SK-N-SH treated with all-trans-retinoic acid at 6 μM for 48 hours (cell line): Measurements from ENCODE around the gene ST3GAL4.

Experiments used
- ATAC-seq: fragments of 200-7000 bp; cut with Tn5 transposase; 3 replicates; pipeline ENCODE4 v1.9.1; 2020; ENCODE audit warnings: mild to moderate bottlenecking, moderate library complexity
- ARNTL ChIP-seq: fragments of 450-650 bp; formaldehyde crosslinking; IDR thresholded peaks from 2 replicates; pipeline ENCODE4 v1.5.0; 2020; ENCODE audit warnings: low read depth, mild to moderate bottlenecking, moderate library complexity, borderline replicate concordance
- BACH2 ChIP-seq: fragments of 250-450 bp; sonication (Bioruptor Pico); IDR thresholded peaks from 2 replicates; pipeline ENCODE4 v1.9.0; 2021; ENCODE audit warnings: mild to moderate bottlenecking, borderline replicate concordance
- CSDC2 ChIP-seq: fragments of 250-450 bp; sonication (Bioruptor Pico); IDR thresholded peaks from 2 replicates; pipeline ENCODE4 v1.5.0; 2020; ENCODE audit warnings: mild to moderate bottlenecking, moderate library complexity
- CSRNP3 ChIP-seq: fragments of 250-450 bp; sonication (Bioruptor Pico); IDR thresholded peaks from 2 replicates; pipeline ENCODE4 v1.5.1; 2021; ENCODE audit warnings: mild to moderate bottlenecking, moderate library complexity
- ESRRG ChIP-seq: fragments of 250-450 bp; sonication (Bioruptor Pico); IDR thresholded peaks from 2 replicates; pipeline ENCODE4 v1.6.1; 2021; ENCODE audit warnings: mild to moderate bottlenecking
- GLIS3 ChIP-seq: fragments of 250-450 bp; sonication (Bioruptor Pico); IDR thresholded peaks from 2 replicates; pipeline ENCODE4 v1.5.0; 2020; ENCODE audit warnings: mild to moderate bottlenecking, moderate library complexity
- ISL1 ChIP-seq: fragments of 250-450 bp; sonication (Bioruptor Pico); IDR thresholded peaks from 2 replicates; pipeline ENCODE4 v2.1.2; 2022; ENCODE audit warnings: mild to moderate bottlenecking, moderate library complexity
- OSR1 ChIP-seq: fragments of 250-450 bp; sonication (Bioruptor Pico); IDR thresholded peaks from 2 replicates; pipeline ENCODE4 v1.8.0; 2022; ENCODE audit warnings: moderate library complexity, mild to moderate bottlenecking, inconsistent platforms
- PPARA ChIP-seq: fragments of 250-450 bp; sonication (Bioruptor Pico); IDR thresholded peaks from 2 replicates; pipeline ENCODE4 v1.5.0; 2020; ENCODE audit warnings: mild to moderate bottlenecking, borderline replicate concordance
- RARB ChIP-seq: fragments of 250-450 bp; sonication (Bioruptor Pico); IDR thresholded peaks from 2 replicates; pipeline ENCODE4 v1.8.0; 2021; ENCODE audit warnings: mild to moderate bottlenecking, moderate library complexity
- SNAI2 ChIP-seq: fragments of 250-450 bp; sonication (Bioruptor Pico); IDR thresholded peaks from 2 replicates; pipeline ENCODE4 v1.5.0; 2020; ENCODE audit warnings: mild to moderate bottlenecking, moderate library complexity
- TCF4 ChIP-seq: fragments of 250-450 bp; sonication (Bioruptor Pico); IDR thresholded peaks from 2 replicates; pipeline ENCODE4 v1.8.0; 2021; ENCODE audit warnings: mild to moderate bottlenecking, moderate library complexity, borderline replicate concordance
- TOX ChIP-seq: fragments of 250-450 bp; sonication (Bioruptor Pico); IDR thresholded peaks from 2 replicates; pipeline ENCODE4 v1.8.0; 2021; ENCODE audit warnings: mild to moderate bottlenecking, moderate library complexity, borderline replicate concordance
- ZC3H10 ChIP-seq: fragments of 250-450 bp; sonication (Bioruptor Pico); IDR thresholded peaks from 2 replicates; pipeline ENCODE4 v1.5.1; 2021; ENCODE audit warnings: mild to moderate bottlenecking, moderate library complexity
- ZFP30 ChIP-seq: fragments of 450-650 bp; formaldehyde crosslinking; IDR thresholded peaks from 2 replicates; pipeline ENCODE4 v1.5.0; 2022; ENCODE audit warnings: mild to moderate bottlenecking, moderate library complexity
- ZNF565 ChIP-seq: fragments of 450-650 bp; formaldehyde crosslinking; conservative IDR thresholded peaks from 2 replicates; pipeline ENCODE4 v1.5.0; 2020; ENCODE audit warnings: low read depth, mild to moderate bottlenecking, moderate library complexity
- ZNF70 ChIP-seq: fragments of 450-650 bp; formaldehyde crosslinking; IDR thresholded peaks from 2 replicates; pipeline ENCODE4 v1.5.0; 2020; ENCODE audit warnings: mild to moderate bottlenecking, moderate library complexity
- ZNF8 ChIP-seq: fragments of 450-650 bp; formaldehyde crosslinking; IDR thresholded peaks from 2 replicates; pipeline ENCODE4 v1.5.0; 2020; ENCODE audit warnings: mild to moderate bottlenecking, moderate library complexity
- TF ChIP-seq, protein P1 (sequence below): fragments of 250-450 bp; sonication (Bioruptor Pico); IDR thresholded peaks from 2 replicates; pipeline ENCODE4 v1.8.0; 2021; ENCODE audit warnings: low read depth, mild to moderate bottlenecking, moderate library complexity, borderline replicate concordance
- TF ChIP-seq, protein P2 (sequence below): fragments of 250-450 bp; sonication (Bioruptor Pico); IDR thresholded peaks from 2 replicates; pipeline ENCODE4 v1.5.1; 2020; ENCODE audit warnings: low read depth, mild to moderate bottlenecking, moderate library complexity

ST3GAL4 gene

GRCh38 chr11:126413843-126414405 lies 58.4 kb downstream of the ST3GAL4 start:
- TF ChIP-seq, protein P1, sequence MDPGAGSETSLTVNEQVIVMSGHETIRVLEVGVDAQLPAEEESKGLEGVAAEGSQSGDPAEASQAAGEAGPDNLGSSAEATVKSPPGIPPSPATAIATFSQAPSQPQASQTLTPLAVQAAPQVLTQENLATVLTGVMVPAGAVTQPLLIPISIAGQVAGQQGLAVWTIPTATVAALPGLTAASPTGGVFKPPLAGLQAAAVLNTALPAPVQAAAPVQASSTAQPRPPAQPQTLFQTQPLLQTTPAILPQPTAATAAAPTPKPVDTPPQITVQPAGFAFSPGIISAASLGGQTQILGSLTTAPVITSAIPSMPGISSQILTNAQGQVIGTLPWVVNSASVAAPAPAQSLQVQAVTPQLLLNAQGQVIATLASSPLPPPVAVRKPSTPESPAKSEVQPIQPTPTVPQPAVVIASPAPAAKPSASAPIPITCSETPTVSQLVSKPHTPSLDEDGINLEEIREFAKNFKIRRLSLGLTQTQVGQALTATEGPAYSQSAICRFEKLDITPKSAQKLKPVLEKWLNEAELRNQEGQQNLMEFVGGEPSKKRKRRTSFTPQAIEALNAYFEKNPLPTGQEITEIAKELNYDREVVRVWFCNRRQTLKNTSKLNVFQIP (CRISPR knock-in tag), result no peak
- TF ChIP-seq ESRRG (CRISPR knock-in tag), result no peak
- TF ChIP-seq, protein P2, sequence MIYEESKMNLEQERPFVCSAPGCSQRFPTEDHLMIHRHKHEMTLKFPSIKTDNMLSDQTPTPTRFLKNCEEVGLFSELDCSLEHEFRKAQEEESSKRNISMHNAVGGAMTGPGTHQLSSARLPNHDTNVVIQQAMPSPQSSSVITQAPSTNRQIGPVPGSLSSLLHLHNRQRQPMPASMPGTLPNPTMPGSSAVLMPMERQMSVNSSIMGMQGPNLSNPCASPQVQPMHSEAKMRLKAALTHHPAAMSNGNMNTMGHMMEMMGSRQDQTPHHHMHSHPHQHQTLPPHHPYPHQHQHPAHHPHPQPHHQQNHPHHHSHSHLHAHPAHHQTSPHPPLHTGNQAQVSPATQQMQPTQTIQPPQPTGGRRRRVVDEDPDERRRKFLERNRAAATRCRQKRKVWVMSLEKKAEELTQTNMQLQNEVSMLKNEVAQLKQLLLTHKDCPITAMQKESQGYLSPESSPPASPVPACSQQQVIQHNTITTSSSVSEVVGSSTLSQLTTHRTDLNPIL, result no peak
- no peak for TF ChIP-seq GLIS3 (CRISPR knock-in tag)
- TF ChIP-seq, all 23 proteins: peak for 0

GRCh38 chr11:126414615-126415014 lies 59.1 kb downstream of the ST3GAL4 start:
- ATAC-seq, result no peak
- TF ChIP-seq ARNTL (CRISPR knock-in tag) (no peak), ZNF70 (CRISPR knock-in tag) (no peak), CSDC2 (no peak), BACH2 (no peak), ISL1 (no peak), ZC3H10 (no peak), OSR1 (CRISPR knock-in tag) (no peak), CSRNP3 (CRISPR knock-in tag) (no peak), TCF4 (CRISPR knock-in tag) (no peak), ZNF565 (no peak), RARB (CRISPR knock-in tag) (no peak), ZNF8 (CRISPR knock-in tag) (no peak), SNAI2 (no peak), GLIS3 (CRISPR knock-in tag) (no peak), TOX (CRISPR knock-in tag) (no peak), PPARA (CRISPR knock-in tag) (no peak), ZFP30 (CRISPR knock-in tag) (no peak)
- TF ChIP-seq, protein P1 (CRISPR knock-in tag), result no peak
- TF ChIP-seq, protein P2, result no peak

More at GRCh38 chr11:126413843-126414405, 58.4 kb downstream of the ST3GAL4 start:
- ATAC-seq, result no peak

GRCh38 chr11:126415128-126415527 lies 59.6 kb downstream of the ST3GAL4 start:
- ATAC-seq, result no peak
- TF ChIP-seq TOX (CRISPR knock-in tag) (no peak), GLIS3 (CRISPR knock-in tag) (no peak), CSRNP3 (CRISPR knock-in tag) (no peak), ZNF70 (CRISPR knock-in tag) (no peak), ZFP30 (CRISPR knock-in tag) (no peak), ZC3H10 (no peak), PPARA (CRISPR knock-in tag) (no peak), ISL1 (no peak), OSR1 (CRISPR knock-in tag) (no peak), BACH2 (no peak), ZNF565 (no peak)
